ENCODE results near the gene MT1X. TPM values are rescaled to one million over a fixed set of nuclear protein-coding genes. Genes with fewer than 3 reads are reported as not detected.

The MT1X gene
- total and polyA plus RNA-seq, 4 donors = 213 to 3,979 (median 1,403) TPM

GRCh38 chr16:56675685-56676210 is 6.5 kb upstream of the MT1X start:
- Histone ChIP-seq H3K27me3 (ENCODE audit: control insufficient read depth in 4 of 4, insufficient read depth in 4 of 4, low read length in 3 of 4) (no peaks in the 10 kb centered on the region), H3K27ac (ENCODE audit: low read depth in 1 of 2, low read length in 2 of 2) (no peak overlapping the region), H3K4me1 (ENCODE audit: control insufficient read depth in 4 of 4, insufficient read depth in 4 of 4, low read length in 3 of 4) (peaks cover 0 to 7% (median 2%) of the 10 kb centered on the region in 4 donors), H3K36me3 (ENCODE audit: control insufficient read depth in 4 of 4, insufficient read depth in 3 of 4, low read depth in 1 of 4, low read length in 3 of 4) (no peaks in the 10 kb centered on the region), H3K9me3 (ENCODE audit: control insufficient read depth in 4 of 4, low read length in 3 of 4) (no peaks in the 10 kb centered on the region), H3K9ac (ENCODE audit: low read depth in 1 of 2, low read length in 2 of 2) (no peak overlapping the region), H3K4me3 (ENCODE audit: low read depth in 1 of 3, low read length in 3 of 3) (peak overlapping the region in 2 of 3 donors; percentile 15 to 17)
- 27% methylated on average over 32 of the region's 32 CpGs for WGBS
- DNase-seq (ENCODE audit: low spot score) = no peak
- TF ChIP-seq NR2F2 (IDR thresholded peaks at IDR 0.05) (no peak), RAD21 (IDR thresholded peaks at IDR 0.05) (no peak), JUND (IDR thresholded peaks at IDR 0.05) (no peak), HNF4A (conservative IDR thresholded peaks at IDR 0.05) (no peak), FOXA1 (IDR thresholded peaks at IDR 0.05) (no peak)
- TF ChIP-seq, protein P1, sequence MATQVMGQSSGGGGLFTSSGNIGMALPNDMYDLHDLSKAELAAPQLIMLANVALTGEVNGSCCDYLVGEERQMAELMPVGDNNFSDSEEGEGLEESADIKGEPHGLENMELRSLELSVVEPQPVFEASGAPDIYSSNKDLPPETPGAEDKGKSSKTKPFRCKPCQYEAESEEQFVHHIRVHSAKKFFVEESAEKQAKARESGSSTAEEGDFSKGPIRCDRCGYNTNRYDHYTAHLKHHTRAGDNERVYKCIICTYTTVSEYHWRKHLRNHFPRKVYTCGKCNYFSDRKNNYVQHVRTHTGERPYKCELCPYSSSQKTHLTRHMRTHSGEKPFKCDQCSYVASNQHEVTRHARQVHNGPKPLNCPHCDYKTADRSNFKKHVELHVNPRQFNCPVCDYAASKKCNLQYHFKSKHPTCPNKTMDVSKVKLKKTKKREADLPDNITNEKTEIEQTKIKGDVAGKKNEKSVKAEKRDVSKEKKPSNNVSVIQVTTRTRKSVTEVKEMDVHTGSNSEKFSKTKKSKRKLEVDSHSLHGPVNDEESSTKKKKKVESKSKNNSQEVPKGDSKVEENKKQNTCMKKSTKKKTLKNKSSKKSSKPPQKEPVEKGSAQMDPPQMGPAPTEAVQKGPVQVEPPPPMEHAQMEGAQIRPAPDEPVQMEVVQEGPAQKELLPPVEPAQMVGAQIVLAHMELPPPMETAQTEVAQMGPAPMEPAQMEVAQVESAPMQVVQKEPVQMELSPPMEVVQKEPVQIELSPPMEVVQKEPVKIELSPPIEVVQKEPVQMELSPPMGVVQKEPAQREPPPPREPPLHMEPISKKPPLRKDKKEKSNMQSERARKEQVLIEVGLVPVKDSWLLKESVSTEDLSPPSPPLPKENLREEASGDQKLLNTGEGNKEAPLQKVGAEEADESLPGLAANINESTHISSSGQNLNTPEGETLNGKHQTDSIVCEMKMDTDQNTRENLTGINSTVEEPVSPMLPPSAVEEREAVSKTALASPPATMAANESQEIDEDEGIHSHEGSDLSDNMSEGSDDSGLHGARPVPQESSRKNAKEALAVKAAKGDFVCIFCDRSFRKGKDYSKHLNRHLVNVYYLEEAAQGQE (IDR thresholded peaks at IDR 0.05) = no peak

DNA sequence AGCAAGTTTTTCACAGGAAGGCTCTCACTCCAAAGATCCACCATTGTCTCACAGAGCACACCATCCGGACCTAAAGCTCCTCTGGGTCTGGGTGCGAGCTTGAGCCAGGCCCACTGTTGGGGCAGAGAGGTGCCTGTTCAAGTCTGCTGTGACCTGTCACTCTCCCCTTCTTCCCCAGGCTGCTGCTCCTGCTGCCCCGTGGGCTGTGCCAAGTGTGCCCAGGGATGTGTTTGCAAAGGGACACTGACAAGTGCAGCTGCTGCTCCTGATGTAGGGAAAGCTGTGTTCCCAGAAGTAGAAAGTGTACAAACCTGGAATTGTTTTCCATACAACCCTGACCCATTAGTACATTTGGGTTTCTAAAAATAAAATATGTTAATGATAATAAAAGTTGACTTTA is 4.8 kb upstream of the MT1X start:
- H3K4me3 ChIP-seq (ENCODE audit: low read depth in 1 of 3, low read length in 3 of 3) = no peak overlapping the region
- H3K36me3 ChIP-seq (ENCODE audit: control insufficient read depth in 4 of 4, insufficient read depth in 3 of 4, low read depth in 1 of 4, low read length in 3 of 4) = no peaks in the 10 kb centered on the region
- no peak for DNase-seq (ENCODE audit: low spot score)
- no peak overlapping the region for H3K9ac ChIP-seq (ENCODE audit: low read depth in 1 of 2, low read length in 2 of 2)
- H3K4me1 ChIP-seq (ENCODE audit: control insufficient read depth in 4 of 4, insufficient read depth in 4 of 4, low read length in 3 of 4) = peaks cover 2 to 17% (median 10%) of the 10 kb centered on the region in 4 donors
- no peaks in the 10 kb centered on the region for H3K9me3 ChIP-seq (ENCODE audit: control insufficient read depth in 4 of 4, low read length in 3 of 4)
- H3K27me3 ChIP-seq (ENCODE audit: control insufficient read depth in 4 of 4, insufficient read depth in 4 of 4, low read length in 3 of 4) = no peaks in the 10 kb centered on the region
- 86% methylated on average over 3 of the region's 3 CpGs for WGBS
- TF ChIP-seq, protein P1 (IDR thresholded peaks at IDR 0.05) = no peak
- no peak for TF ChIP-seq SP1 (IDR thresholded peaks at IDR 0.05)
- TF ChIP-seq TAF1 (conservative IDR thresholded peaks at IDR 0.05) = no peak
- TF ChIP-seq RXRA (IDR thresholded peaks at IDR 0.05) = no peak
- TF ChIP-seq, protein P2, sequence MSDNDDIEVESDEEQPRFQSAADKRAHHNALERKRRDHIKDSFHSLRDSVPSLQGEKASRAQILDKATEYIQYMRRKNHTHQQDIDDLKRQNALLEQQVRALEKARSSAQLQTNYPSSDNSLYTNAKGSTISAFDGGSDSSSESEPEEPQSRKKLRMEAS (IDR thresholded peaks at IDR 0.05) = no peak
- TF ChIP-seq FOXA1 (IDR thresholded peaks at IDR 0.05) = no peak
- TF ChIP-seq, protein P3, sequence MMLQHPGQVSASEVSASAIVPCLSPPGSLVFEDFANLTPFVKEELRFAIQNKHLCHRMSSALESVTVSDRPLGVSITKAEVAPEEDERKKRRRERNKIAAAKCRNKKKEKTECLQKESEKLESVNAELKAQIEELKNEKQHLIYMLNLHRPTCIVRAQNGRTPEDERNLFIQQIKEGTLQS (IDR thresholded peaks at IDR 0.05) = no peak
- TF ChIP-seq NR2F2 (IDR thresholded peaks at IDR 0.05) = no peak
- TF ChIP-seq HNF4G (IDR thresholded peaks at IDR 0.05) = no peak
- TF ChIP-seq, protein P4, sequence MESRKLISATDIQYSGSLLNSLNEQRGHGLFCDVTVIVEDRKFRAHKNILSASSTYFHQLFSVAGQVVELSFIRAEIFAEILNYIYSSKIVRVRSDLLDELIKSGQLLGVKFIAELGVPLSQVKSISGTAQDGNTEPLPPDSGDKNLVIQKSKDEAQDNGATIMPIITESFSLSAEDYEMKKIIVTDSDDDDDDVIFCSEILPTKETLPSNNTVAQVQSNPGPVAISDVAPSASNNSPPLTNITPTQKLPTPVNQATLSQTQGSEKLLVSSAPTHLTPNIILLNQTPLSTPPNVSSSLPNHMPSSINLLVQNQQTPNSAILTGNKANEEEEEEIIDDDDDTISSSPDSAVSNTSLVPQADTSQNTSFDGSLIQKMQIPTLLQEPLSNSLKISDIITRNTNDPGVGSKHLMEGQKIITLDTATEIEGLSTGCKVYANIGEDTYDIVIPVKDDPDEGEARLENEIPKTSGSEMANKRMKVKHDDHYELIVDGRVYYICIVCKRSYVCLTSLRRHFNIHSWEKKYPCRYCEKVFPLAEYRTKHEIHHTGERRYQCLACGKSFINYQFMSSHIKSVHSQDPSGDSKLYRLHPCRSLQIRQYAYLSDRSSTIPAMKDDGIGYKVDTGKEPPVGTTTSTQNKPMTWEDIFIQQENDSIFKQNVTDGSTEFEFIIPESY (IDR thresholded peaks at IDR 0.05) = no peak
- TF ChIP-seq FOXA2 (IDR thresholded peaks at IDR 0.05) = no peak
- no peak for TF ChIP-seq EGR1 (IDR thresholded peaks at IDR 0.05; ENCODE audit: low read depth in 2 of 2)
- TF ChIP-seq GABPA (IDR thresholded peaks at IDR 0.05 in 1 of 2, conservative IDR thresholded peaks at IDR 0.05 in 1 of 2) = no peak
- TF ChIP-seq JUND (IDR thresholded peaks at IDR 0.05) = no peak
- TF ChIP-seq RAD21 (IDR thresholded peaks at IDR 0.05) = no peak
- no peak for TF ChIP-seq CTCF (IDR thresholded peaks at IDR 0.05; ENCODE audit: low read depth, low read length, missing input control)
- TF ChIP-seq YY1 (IDR thresholded peaks at IDR 0.05) = no peak
- TF ChIP-seq HNF4A (conservative IDR thresholded peaks at IDR 0.05) = no peak
- H3K27ac ChIP-seq (ENCODE audit: low read depth in 1 of 2, low read length in 2 of 2) = no peak overlapping the region
